ENCODE measurements around the gene KIF3B.
"Not testable (repeated sequence)": the region's sequence is repeated elsewhere in the genome, so short reads cannot be mapped to it uniquely, and the experiment has no call there.

Gene KIF3B

GRCh38 chr20:32278199-32278643, 770 bp downstream of the KIF3B start:
- no peak for TF ChIP-seq CTCF (conservative IDR thresholded peaks at IDR 0.05)
- TF ChIP-seq ZFX (IDR thresholded peaks at IDR 0.05), result no peak
- peak overlapping the region; percentile 76 for H3K27ac ChIP-seq

GRCh38 chr20:32281711-32282110, 4.3 kb downstream of the KIF3B start:
- TF ChIP-seq CTCF (conservative IDR thresholded peaks at IDR 0.05) (no peak), ZFX (IDR thresholded peaks at IDR 0.05) (no peak)
- no peak overlapping the region for H3K27ac ChIP-seq

GRCh38 chr20:32282461-32282860, 5.0 kb downstream of the KIF3B start:
- H3K27ac ChIP-seq, result no peak overlapping the region
- TF ChIP-seq CTCF (conservative IDR thresholded peaks at IDR 0.05), result no peak
- TF ChIP-seq ZFX (IDR thresholded peaks at IDR 0.05), result no peak

GRCh38 chr20:32285082-32285620, 7.7 kb downstream of the KIF3B start:
- H3K27ac ChIP-seq, result no peak overlapping the region
- TF ChIP-seq CTCF (conservative IDR thresholded peaks at IDR 0.05) (no peak), ZFX (IDR thresholded peaks at IDR 0.05) (no peak)

GRCh38 chr20:32285621-32286371, 8.3 kb downstream of the KIF3B start:
- no peak for TF ChIP-seq ZFX (IDR thresholded peaks at IDR 0.05)
- TF ChIP-seq CTCF (conservative IDR thresholded peaks at IDR 0.05), result no peak
- no peak overlapping the region for H3K27ac ChIP-seq

- TF ChIP-seq CTCF (conservative IDR thresholded peaks at IDR 0.05) (no peak), ZFX (IDR thresholded peaks at IDR 0.05) (no peak)
- H3K27ac ChIP-seq, result no peak overlapping the region
Observed at GRCh38 chr20:32287231-32287638, 9.8 kb downstream of the KIF3B start.

GRCh38 chr20:32288225-32288849, 10.9 kb downstream of the KIF3B start:
- TF ChIP-seq CTCF (conservative IDR thresholded peaks at IDR 0.05), result no peak
- no peak for TF ChIP-seq ZFX (IDR thresholded peaks at IDR 0.05)
- H3K27ac ChIP-seq, result no peak overlapping the region

- H3K27ac ChIP-seq, result not testable (repeated sequence)
Observed at GRCh38 chr20:32289299-32289660, 11.8 kb downstream of the KIF3B start.

Measured in C4-2B (cell line).